SK-N-SH treated with all-trans-retinoic acid at 6 μM for 48 hours (cell line): ENCODE measurements around the gene IFNA1.
"Not testable (repeated sequence)": the region's sequence is repeated elsewhere in the genome, so short reads cannot be mapped to it uniquely, and the experiment has no call there.

Source experiments
- ATAC-seq: fragments of 200-7000 bp; cut with Tn5 transposase; 3 replicates; pipeline ENCODE4 v1.9.1; 2020; ENCODE audit warnings: mild to moderate bottlenecking, moderate library complexity
- ARNTL ChIP-seq: fragments of 450-650 bp; formaldehyde crosslinking; IDR thresholded peaks from 2 replicates; pipeline ENCODE4 v1.5.0; 2020; ENCODE audit warnings: low read depth, mild to moderate bottlenecking, moderate library complexity, borderline replicate concordance
- CSDC2 ChIP-seq: fragments of 250-450 bp; sonication (Bioruptor Pico); IDR thresholded peaks from 2 replicates; pipeline ENCODE4 v1.5.0; 2020; ENCODE audit warnings: mild to moderate bottlenecking, moderate library complexity
- ESRRG ChIP-seq: fragments of 250-450 bp; sonication (Bioruptor Pico); IDR thresholded peaks from 2 replicates; pipeline ENCODE4 v1.6.1; 2021; ENCODE audit warnings: mild to moderate bottlenecking
- GLIS3 ChIP-seq: fragments of 250-450 bp; sonication (Bioruptor Pico); IDR thresholded peaks from 2 replicates; pipeline ENCODE4 v1.5.0; 2020; ENCODE audit warnings: mild to moderate bottlenecking, moderate library complexity
- ISL1 ChIP-seq: fragments of 250-450 bp; sonication (Bioruptor Pico); IDR thresholded peaks from 2 replicates; pipeline ENCODE4 v2.1.2; 2022; ENCODE audit warnings: mild to moderate bottlenecking, moderate library complexity
- OSR1 ChIP-seq: fragments of 250-450 bp; sonication (Bioruptor Pico); IDR thresholded peaks from 2 replicates; pipeline ENCODE4 v1.8.0; 2022; ENCODE audit warnings: moderate library complexity, mild to moderate bottlenecking, inconsistent platforms
- POU6F1 ChIP-seq: fragments of 250-450 bp; sonication (Bioruptor Pico); IDR thresholded peaks from 2 replicates; pipeline ENCODE4 v1.8.0; 2021; ENCODE audit warnings: low read depth, mild to moderate bottlenecking, moderate library complexity, borderline replicate concordance
- PPARA ChIP-seq: fragments of 250-450 bp; sonication (Bioruptor Pico); IDR thresholded peaks from 2 replicates; pipeline ENCODE4 v1.5.0; 2020; ENCODE audit warnings: mild to moderate bottlenecking, borderline replicate concordance
- RARB ChIP-seq: fragments of 250-450 bp; sonication (Bioruptor Pico); IDR thresholded peaks from 2 replicates; pipeline ENCODE4 v1.8.0; 2021; ENCODE audit warnings: mild to moderate bottlenecking, moderate library complexity
- SNAI2 ChIP-seq: fragments of 250-450 bp; sonication (Bioruptor Pico); IDR thresholded peaks from 2 replicates; pipeline ENCODE4 v1.5.0; 2020; ENCODE audit warnings: mild to moderate bottlenecking, moderate library complexity
- TOX ChIP-seq: fragments of 250-450 bp; sonication (Bioruptor Pico); IDR thresholded peaks from 2 replicates; pipeline ENCODE4 v1.8.0; 2021; ENCODE audit warnings: mild to moderate bottlenecking, moderate library complexity, borderline replicate concordance
- TSHZ2 ChIP-seq: fragments of 250-450 bp; sonication (Bioruptor Pico); IDR thresholded peaks from 2 replicates; pipeline ENCODE4 v1.5.0; 2020; ENCODE audit warnings: mild to moderate bottlenecking, moderate library complexity
- ZC3H10 ChIP-seq: fragments of 250-450 bp; sonication (Bioruptor Pico); IDR thresholded peaks from 2 replicates; pipeline ENCODE4 v1.5.1; 2021; ENCODE audit warnings: mild to moderate bottlenecking, moderate library complexity
- ZFP3 ChIP-seq: fragments of 250-450 bp; sonication (Bioruptor Pico); IDR thresholded peaks from 2 replicates; pipeline ENCODE4 v1.5.0; 2020; ENCODE audit warnings: mild to moderate bottlenecking, moderate library complexity
- ZFP30 ChIP-seq: fragments of 450-650 bp; formaldehyde crosslinking; IDR thresholded peaks from 2 replicates; pipeline ENCODE4 v1.5.0; 2022; ENCODE audit warnings: mild to moderate bottlenecking, moderate library complexity
- ZNF565 ChIP-seq: fragments of 450-650 bp; formaldehyde crosslinking; conservative IDR thresholded peaks from 2 replicates; pipeline ENCODE4 v1.5.0; 2020; ENCODE audit warnings: low read depth, mild to moderate bottlenecking, moderate library complexity
- ZNF8 ChIP-seq: fragments of 450-650 bp; formaldehyde crosslinking; IDR thresholded peaks from 2 replicates; pipeline ENCODE4 v1.5.0; 2020; ENCODE audit warnings: mild to moderate bottlenecking, moderate library complexity
- TF ChIP-seq, protein P1 (sequence below): fragments of 250-450 bp; sonication (Bioruptor Pico); IDR thresholded peaks from 2 replicates; pipeline ENCODE4 v1.5.1; 2020; ENCODE audit warnings: low read depth, mild to moderate bottlenecking, moderate library complexity

Gene IFNA1

DNA sequence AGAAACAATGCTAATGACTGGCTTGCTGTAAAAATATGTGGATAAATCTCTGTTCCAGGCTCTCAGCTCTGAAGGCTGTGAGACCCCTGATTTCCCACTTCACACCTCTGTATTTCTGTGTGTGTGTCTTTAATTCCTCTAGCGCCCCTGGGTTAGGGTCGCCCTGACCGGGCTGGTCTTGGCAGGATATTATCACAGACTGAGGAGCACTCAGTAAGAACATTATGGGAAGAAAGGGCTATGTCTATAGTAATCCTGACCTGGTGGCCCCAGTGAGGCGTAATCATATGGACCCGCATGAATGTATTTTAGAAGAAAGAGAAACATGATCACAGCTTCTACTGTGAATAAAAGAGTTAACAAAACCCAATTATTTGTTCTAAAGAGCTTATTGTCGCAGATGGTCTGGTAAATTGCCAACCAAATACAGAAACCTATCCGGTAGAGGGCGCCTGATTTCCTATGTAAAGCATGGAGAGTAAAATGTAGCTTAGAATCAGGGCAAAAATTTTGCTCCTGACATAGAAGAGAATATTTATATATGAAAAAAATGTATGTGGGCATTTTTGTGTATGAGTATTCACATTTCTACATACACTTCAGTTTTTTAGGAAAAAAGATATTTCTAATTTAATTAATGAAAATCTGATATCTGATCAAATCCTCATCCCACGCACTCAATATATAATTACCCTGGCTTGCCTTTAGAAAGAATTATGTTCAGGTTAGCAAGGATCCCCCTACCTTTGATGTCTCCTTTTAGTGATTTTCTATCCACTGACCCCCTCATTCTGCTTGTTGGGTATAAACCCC, 5.8 kb upstream of the IFNA1 start:
- TF ChIP-seq CSDC2 (CRISPR knock-in tag), result no peak
- no peak for TF ChIP-seq ZNF565 (CRISPR knock-in tag)
- no peak for TF ChIP-seq ISL1 (CRISPR knock-in tag)
- no peak for TF ChIP-seq ZNF8 (CRISPR knock-in tag)
- TF ChIP-seq POU6F1, result no peak
- TF ChIP-seq RARB, result no peak
- TF ChIP-seq SNAI2, result no peak
- no peak for TF ChIP-seq PPARA (CRISPR knock-in tag)
- peak; percentile 71; the same call in 2 of the 3 replicates for ATAC-seq

DNA sequence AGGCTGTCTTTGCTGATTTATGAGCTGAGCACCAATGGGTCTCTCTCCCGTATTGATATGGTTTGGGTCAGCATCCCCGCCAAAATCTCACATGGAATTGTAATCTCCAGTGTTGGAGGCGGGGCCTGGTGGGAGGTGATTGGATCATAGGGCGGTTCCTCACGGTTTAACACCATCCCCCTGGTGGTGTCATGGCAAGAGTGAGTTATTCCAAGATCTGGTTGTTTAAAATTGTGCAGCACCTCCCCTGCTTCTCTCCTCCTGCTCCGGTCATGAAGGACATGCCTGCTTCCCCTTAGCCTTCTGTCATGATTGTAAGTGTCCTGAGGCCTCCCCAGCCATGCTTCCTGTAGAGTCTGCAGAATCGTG, 5.2 kb upstream of the IFNA1 start:
- ATAC-seq, result not testable (repeated sequence)

DNA sequence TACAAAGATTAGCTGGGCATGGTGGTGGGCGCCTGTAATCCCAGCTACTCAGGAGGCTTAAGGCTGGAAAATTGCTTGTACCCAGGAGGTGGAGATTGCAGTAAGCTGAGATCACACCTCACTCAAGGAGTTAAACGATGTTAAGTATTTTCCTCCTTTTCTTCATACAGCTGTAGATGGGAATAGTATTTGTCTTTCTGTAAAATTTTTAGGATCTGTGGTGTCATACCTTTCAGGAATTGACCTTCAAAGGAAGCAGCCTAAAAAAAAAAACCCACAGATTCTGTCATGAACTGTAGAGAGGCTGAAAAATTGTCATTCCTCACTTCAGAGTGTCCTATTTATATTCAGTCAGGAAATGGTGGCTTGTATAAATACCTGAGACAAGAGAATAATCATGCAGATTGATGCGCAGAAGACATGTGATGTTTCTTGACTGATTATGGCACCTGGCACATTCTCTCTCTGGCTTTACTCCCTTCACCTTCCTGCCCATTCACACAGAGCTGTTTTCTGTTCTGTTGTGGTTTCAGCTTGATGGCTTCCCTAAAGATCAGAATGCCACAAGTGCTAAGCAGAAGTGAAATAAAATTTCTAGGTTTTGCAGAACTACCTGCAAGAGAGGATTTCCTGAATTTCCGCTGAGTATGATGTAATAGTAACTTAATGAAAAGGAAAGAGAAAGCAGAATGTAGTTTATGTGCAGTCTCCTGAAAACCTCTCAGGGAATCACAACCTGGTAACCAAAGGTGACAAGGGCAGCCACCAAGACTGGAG, 3.8 kb downstream of the IFNA1 start:
- no peak for ATAC-seq
- TF ChIP-seq TSHZ2 (CRISPR knock-in tag) (no peak), ARNTL (CRISPR knock-in tag) (no peak), ZC3H10 (CRISPR knock-in tag) (no peak), ESRRG (CRISPR knock-in tag) (no peak), TOX (CRISPR knock-in tag) (no peak)

- not testable (repeated sequence) for ATAC-seq
Measured at GRCh38 chr9:21449312-21449711, 9.1 kb downstream of the IFNA1 start.

DNA sequence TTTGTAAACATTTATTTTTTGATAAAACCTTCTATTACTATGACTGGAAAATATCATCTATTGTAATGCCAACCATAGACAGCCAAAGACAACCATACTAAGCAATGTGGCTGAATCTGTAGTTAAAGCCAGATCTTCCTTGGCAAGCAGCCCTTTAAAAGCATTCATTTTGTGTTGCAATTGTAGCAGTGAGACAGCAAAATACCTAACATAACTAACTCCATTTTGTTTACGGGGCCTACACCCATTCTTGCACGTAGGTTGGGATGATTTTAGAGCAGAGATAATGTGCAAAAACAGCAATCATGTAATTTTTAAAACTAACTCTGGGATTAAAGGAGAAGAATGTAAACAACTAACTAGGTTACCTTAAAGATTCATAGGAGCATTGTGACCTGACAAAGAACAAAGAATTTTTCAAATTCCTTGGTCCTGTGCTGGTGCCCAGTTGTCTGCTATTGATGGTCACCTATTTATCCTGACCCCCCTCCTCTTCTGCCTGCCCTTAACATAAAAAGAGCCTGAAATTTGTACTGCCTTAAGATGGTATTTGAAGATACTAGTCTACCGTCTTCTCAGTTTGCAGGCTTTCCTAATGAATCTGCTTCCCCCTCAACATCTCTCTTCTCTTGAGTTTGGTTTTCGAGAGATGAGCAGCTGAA, 10.6 kb downstream of the IFNA1 start:
- ATAC-seq, result no peak
- no peak for TF ChIP-seq ZNF8 (CRISPR knock-in tag)
- TF ChIP-seq RARB, result no peak
- no peak for TF ChIP-seq ZFP30

- ATAC-seq, result no peak
- TF ChIP-seq ZC3H10 (CRISPR knock-in tag) (no peak), CSDC2 (CRISPR knock-in tag) (no peak), GLIS3 (CRISPR knock-in tag) (no peak), ZNF565 (CRISPR knock-in tag) (no peak), OSR1 (CRISPR knock-in tag) (no peak), TOX (CRISPR knock-in tag) (no peak), POU6F1 (no peak), ZFP30 (no peak), ZFP3 (no peak), ARNTL (CRISPR knock-in tag) (no peak), PPARA (CRISPR knock-in tag) (no peak), ESRRG (CRISPR knock-in tag) (no peak), TSHZ2 (CRISPR knock-in tag) (no peak)
- TF ChIP-seq, protein P1, sequence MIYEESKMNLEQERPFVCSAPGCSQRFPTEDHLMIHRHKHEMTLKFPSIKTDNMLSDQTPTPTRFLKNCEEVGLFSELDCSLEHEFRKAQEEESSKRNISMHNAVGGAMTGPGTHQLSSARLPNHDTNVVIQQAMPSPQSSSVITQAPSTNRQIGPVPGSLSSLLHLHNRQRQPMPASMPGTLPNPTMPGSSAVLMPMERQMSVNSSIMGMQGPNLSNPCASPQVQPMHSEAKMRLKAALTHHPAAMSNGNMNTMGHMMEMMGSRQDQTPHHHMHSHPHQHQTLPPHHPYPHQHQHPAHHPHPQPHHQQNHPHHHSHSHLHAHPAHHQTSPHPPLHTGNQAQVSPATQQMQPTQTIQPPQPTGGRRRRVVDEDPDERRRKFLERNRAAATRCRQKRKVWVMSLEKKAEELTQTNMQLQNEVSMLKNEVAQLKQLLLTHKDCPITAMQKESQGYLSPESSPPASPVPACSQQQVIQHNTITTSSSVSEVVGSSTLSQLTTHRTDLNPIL (CRISPR knock-in tag), result no peak
Measured at GRCh38 chr9:21452681-21453080, 12.4 kb downstream of the IFNA1 start.
